HG02938 (cell line): Measurements from ENCODE around the gene ELF2.
A peak's percentile ranks its signal among the peaks of the same experiment; 100 is the strongest.
"Not testable (repeated sequence)": the region's sequence is repeated elsewhere in the genome, so short reads cannot be mapped to it uniquely, and the experiment has no call there.

Source experiments
- ATAC-seq: cut with Tn5 transposase; IDR thresholded peaks from one replicate; pipeline ENCODE4 v1.9.1; 2021; ENCODE audit warnings: mild to moderate bottlenecking, moderate library complexity; ENCODE audit not compliant: unreplicated experiment

The ELF2 gene

DNA sequence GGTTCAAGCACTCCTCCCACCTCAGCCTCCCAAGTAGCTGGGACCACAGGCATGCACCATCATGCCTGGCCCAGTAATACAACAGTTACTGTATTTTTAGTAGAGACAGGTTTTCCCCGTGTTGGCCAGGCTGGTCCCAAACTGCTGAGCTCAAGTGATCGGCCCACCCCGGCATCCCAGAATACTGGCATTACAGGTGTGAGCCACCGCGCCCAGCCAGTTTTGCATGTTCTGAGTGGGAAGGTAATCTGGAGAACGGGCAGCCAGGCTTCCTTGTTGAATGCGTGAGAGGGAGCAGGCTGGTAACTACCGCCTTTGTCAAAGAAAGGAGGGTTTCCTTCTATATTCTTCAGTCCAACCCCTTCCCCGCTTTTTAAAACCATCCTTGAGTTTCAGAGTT is 152.3 kb downstream of the ELF2 start:
- no peak for ATAC-seq

DNA sequence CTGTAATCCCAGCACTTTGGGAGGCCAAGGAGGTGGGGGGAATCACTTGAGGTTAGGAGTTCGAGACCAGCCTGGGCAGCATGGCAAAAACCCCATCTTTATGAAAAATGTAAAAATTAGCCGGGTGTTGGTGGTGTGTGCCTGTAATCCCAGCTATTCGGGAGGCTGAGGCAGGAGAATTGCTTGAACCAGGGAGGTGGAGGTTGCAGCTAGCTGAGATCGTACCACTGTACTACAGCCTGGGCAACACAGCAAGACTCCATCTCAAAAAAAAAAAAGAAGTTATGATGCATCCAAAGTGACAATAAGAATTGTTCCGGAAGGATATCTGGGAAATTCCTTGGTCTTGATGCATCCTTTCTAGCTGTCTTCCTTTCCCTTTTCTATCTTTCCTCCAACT is 154.2 kb downstream of the ELF2 start:
- no peak for ATAC-seq

DNA sequence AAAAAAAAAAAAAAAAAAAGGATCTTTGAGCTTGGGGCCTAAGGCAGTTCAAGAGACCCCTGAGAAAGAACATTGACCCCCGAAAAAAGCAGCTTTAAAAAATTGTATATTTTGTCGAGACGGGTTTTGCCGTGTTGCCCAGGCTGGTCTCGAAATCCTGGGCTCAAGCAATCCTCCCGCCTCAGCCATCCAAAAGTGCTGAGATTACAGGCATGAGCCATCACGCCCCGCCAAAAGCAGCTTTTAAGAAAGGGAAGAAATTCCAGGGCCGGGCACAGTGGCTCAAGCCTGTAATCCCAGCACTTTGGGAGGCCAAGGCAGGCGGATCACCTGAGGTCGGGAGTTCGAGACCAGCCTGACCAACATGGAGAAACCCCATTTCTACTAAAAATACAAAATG is 155.9 kb downstream of the ELF2 start:
- ATAC-seq: not testable (repeated sequence)

DNA sequence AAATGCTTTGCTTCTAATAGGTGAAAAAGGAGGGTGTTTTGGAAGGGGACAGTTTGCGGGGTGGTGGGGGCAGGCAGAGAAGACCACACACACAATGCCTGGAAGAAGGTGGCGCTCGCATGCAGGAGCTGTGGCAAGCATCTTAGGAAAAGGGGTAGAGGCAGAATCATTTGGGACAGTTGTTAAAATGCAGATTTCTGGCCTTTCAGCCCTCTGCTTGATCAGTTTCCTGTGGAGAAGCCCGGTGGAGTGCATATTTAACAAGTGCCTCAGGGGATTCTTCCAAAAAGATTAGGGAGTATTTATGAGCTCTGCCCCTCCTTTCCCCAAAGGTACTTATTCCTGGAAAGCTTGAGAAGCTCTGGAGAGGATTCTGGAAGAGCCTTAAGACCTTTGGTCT is 156.6 kb downstream of the ELF2 start:
- ATAC-seq: no peak

DNA sequence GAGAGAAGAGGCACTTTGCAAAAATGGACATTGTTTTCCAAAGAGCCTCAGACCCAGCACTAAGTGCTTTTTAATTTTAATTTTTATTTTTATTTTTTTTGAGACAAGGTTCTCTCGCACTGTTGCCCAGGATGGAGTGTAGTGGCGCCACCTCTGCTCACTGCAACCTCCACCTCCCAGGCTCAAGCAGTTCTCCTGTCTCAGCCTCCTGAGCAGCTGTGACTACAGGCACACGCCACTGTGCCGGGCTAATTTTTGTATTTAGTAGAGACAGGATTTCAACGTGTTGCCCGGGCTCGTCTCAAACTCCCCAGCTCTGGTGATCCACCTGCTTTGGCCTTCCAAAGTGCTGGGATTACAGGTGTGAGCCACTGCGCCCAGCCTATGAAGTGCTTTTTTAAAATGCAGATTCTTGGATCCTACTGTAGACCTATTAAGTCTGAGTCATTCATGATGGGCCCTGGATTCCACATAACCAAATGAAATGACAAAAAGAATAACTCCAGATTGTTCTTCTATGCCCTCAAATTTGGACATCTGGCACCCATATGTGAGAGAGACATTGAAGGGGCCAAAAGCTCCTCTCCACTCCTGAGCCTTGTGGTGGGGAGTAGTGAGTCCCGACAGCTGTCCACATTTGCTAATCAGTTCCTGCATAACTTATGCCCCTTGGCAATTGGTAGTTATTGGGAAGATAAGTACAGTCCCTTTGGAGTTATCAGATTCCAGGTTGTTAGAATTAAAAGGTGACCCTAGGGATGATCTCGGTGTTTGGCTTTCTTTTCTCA is 157.9 kb downstream of the ELF2 start:
- ATAC-seq: no peak

DNA sequence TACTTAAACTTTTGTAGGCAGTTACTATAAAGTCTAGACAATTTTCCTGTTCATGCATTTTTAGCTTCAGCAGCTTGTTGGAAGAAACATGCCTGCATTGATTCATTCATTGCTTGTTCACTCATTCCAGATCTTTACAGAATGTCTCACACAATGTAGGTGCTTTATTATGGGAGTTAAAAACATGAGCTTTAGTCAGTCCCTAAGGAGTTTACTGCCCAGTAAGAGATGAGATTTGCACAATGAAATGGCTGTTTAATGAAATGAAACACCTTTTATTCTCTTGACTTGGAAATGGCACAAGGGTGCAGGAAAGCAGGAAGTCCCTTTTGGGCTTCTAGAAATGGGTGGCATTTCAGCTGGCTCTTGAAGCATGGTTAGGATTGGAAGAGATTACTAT is 158.5 kb downstream of the ELF2 start:
- no peak for ATAC-seq

DNA sequence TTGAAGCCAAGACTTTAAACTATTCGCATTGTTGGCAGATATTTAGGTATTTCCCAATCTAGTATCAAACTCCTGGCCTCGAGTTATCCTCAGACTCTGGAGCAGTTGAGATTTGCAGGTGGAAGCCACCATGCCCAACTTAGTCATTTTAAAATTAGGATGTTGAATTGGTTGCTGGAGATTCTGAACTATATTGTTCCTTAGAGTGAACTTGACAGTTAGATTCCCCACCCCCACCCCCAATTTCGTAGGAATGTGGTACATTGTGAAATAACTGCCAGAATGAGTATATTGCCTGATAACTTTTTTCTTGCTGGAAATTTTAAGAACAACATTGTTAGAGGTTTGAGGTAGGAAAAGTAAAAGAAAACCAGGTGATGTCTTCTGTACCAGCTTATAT is 159.2 kb downstream of the ELF2 start:
- ATAC-seq: no peak

DNA sequence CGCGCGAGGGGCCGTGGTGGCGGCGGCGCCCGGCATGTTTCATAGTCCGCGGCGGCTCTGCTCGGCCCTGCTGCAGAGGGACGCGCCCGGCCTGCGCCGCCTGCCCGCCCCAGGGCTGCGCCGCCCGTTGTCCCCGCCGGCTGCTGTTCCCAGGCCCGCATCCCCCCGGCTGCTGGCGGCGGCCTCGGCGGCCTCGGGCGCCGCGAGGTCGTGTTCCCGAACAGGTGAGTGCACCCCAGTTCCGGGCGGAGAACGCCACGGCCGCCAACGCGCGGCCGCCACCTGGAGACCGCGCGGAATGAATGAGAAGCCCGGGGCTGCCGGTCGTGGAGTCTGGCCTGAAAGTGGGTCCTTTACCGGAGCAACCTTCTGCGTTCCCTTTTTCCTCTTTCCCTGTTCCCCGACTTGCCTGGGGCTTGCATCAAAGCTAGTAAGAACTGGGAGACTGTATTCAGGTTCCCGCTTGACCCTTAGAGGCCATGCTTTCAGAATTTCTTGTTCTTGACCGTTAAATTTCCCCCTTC is 161.0 kb downstream of the ELF2 start:
- ATAC-seq: peak; percentile 22

DNA sequence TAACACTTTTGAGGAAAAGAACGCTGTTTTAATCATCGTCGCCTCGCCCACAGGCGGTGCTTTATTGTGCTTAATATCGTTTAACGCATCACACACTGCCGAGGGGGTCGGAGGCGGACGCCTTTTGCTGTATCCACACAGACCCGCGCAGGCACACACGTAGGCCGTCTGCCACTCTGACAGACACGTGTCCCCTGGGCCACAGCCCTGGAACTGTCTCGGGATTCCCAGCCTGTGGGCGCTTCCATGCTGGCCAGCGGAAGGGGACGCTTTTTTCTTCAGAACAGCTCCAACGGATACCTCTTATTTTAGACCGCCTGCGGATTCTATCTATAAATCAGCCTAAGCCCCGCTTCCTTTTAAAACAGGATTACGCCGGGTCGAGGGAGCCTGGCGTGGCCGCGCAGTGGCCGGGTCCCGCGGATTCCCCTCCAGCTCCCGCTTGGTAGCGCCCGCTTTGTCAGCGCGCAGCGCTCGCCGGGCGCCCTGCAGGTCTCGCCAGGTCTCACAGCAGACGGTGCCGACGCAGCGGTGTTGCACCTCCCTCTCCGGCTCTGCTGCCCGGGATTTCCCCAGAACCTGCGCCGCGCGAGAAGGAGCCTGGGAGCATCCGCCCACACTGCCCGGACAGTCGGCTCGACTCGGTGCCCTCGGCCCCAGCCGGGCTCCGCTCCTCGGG is 161.6 kb downstream of the ELF2 start, which contains the start of gene NOCT:
Gene NOCT, plus strand, starts transcription at position 513 of the 679 bp plus-strand sequence. CDS start 201 bp downstream, outside the sequence.
- ATAC-seq: peak; percentile 93

DNA sequence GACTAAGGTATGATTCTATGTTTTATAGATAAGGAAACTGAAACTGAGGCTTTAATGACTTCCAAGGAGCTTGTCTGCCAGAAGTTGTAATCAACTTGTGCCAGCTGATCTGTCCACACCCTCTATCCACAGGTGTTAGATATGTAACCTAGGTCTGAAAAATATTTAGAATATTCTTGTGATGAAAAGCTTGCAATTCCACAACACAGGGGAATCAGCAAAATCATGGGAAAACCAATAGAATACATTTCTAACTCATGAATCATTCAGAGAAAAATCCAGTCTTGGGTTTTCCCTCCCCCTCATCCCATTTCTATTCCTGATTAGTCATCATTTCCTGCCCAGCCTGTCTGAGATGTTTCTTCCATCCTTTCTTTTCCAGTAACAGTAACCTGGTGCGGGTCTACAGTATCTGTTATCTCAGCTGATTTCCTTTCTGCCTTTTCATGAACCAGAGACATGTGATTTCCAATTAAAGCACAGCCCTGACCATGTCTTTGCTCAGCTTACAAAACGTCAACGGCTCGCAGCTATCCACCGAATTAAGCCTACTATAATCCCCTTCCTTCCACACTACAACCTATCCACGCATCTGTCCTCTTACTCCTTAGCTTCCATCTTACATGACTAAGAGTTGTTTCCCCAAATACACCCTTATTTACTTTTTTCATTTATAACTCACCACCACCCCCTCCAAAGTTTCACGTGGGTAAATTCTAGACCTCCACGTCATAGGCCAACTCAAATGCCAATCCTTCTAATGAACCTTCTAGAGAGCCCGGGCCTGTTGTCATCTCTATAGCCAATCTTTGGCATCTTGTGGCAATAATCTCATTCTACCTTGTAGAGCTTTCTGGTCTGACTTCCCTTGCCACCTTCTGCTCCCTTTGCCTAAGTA is 162.4 kb downstream of the ELF2 start:
- ATAC-seq: peak; percentile 21

DNA sequence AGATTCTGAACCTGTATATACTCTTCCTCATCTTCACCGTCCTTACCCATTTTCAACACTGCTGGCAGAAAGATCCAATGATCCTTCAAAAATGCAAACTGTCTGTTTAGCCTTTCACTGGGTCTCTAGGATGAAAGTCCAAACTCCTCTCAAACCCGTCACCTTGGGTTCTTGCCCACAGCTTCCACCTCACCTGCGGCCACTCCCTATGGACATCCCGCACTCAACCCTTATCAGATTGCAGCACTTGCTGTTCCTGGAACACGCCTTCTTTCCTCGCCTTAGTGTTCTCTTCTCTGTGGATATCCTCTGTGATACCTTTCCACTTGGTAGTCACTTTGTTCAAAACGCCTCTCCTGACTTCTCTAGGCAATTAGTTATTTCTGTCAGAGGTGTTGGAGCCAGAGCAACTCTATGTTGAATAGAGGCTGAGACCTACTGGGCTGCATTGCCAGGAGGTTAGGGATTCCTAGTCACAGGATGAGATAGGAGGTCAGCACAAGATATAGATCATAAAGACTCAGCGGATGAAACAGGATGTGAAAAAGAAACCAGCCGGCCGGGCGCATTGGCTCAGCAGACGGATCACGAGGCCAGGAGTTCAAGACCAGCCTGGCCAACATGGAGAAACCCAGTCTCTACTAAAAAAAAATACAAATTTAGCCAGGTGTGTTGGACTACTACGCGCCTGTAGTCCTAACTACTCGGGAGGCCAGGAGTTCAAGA is 165.6 kb downstream of the ELF2 start:
- no peak for ATAC-seq

DNA sequence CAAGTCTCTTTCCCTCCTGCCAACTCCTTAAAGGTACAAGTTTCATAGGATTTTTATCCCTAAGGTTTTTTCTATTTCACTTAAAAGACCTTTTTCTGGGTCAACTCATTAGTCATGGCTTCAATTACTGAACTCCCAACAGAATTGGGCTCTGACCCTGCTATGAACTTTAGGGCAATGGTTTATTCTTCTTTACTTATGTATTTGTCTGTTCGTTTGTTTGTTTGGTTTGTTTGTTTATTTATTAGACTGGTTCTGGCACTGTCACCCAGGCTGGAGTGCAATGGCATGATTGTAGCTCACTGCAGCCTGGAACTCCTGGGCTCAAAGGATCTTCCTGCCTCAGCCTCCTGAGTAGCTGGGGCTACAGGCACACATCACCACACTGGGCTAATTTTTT is 167.3 kb downstream of the ELF2 start:
- no peak for ATAC-seq

DNA sequence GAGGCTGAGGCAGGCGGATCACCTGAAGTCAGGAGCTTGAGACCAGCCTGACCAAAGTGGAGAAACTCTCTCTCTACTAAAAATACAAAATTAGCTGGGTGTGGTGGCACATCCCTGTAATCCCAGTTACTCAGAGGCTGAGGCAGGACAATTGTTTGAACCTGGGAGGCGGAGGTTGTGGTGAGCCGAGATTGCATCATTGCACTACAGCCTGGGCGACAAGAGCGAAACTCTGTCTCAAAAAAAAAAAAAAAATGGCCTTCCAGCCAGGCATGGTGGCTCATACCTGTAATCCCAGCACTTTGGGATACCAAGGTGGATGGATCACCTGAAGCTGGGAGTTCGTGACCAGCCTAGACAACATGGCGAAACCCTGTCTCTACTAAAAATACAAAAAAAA is 168.7 kb downstream of the ELF2 start:
- ATAC-seq: not testable (repeated sequence)

DNA sequence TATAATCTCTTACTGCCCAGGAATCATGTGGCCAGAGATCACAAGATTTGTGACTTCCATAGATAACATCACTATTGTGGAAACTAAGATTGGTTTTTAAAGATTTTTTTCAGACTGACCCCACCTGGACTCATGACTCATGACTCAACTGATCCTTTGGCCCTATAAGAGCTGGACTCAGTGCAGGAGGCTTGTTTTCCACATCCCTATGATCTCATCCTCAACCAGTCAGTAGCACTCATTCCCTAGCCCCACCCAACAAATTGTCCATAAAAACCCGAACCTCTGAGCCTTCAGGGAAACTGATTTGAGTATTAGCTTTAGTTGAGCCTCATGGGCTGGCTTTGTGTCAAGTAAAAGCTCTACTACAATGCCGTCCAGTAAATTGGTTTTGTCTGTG is 169.4 kb downstream of the ELF2 start:
- ATAC-seq: no peak
